ENCODE results near the gene ROBO1. TPM values are rescaled to one million over a fixed set of nuclear protein-coding genes. Genes with fewer than 3 reads are reported as not detected.

ROBO1 gene
- polyA plus RNA-seq, 3 donors: 115 to 133 (median 127) TPM

GRCh38 chr3:78830470-78830869 lies 937.3 kb downstream of the ROBO1 start:
- DNase-seq (ENCODE audit: low read depth in 3 of 3, low spot score in 2 of 3): no peak

DNA sequence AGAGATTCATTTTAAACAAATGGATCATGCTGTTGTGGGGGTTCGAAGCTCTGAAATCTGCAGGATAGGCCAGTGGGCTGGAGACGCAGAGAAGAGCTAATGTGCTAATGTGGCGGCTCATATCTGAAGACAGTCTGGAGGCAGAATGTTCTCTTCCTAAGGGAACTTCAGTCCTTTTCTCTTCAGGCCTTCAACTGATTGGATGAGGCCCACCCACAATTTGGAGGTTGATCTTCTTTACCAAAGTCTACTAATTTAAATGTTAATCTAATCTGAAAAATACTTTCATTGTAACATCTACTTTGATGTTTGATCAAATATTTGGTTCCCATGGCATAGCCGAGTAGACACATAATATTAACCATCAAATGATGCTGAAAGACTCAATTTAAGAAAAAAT lies 940.2 kb downstream of the ROBO1 start:
- DNase-seq (ENCODE audit: low read depth in 3 of 3, low spot score in 2 of 3): no peak

DNA sequence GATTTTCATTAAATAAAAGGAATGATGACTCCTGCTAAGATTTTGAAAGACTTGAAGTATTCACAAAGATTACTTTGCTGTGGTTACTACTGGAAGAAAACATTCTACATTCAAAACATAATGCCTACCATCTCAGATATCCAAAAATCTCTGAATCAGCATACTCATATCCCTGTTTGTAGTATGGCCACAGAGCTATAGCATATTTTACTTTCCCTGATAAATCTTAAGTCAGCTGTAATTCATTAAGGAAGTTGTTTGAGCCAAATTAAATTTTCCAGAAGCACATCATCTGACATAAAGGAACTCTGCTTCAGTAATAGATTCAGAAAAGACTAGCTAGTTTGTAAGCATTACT lies 942.0 kb downstream of the ROBO1 start:
- no peak for DNase-seq (ENCODE audit: low read depth in 3 of 3, low spot score in 2 of 3)

DNA sequence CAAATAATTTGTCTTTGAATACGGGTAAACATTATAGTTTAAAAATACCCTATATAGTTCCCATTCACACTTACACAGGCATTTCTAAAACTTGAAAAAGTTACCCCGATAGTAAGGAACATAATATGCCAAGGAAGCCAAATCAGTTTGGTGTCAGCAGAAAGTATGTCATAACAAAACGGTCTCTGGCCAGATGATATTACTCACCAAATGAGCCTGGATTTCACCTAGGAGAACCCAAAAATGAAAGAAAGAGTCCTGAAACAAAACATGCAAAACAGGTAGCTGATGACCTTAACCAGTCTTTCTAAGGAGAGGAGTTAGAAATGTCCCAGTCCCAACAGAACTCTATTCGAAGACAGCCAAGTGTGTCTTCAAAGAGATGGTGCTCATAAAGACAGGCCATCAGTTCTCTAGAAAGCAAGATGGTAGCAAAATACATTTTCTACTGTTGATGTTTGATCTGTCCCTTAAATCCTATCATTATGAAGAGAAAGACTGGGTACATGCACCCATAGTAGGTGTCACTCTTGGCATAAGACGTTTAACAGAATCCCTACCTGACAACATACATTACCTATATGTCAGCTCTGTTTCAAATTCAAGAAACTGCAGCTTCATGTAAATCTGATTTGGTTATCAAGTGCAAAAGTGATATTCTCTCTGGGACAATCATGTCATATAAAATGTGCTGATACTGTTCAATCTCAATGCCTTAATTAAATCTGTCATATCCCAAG lies 942.5 kb downstream of the ROBO1 start:
- DNase-seq (ENCODE audit: low read depth in 3 of 3, low spot score in 2 of 3): no peak

DNA sequence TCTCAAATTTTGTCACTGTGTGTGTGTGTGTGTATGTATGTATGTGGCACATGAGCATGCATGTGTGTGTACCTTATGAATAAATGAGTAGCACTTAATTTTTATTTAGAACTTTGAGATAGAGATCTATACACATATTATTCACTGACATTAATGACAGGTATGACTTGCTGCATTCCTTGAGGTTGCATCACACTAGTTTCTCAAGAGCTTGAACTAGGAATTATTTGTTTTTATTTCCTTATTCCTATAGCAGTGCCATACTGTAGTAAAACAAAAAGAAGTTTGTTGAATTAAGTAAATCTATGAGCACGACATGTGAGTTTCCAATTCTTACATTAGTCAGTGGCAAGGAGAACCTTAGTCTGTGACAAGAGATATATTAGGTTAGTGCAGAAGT lies 943.9 kb downstream of the ROBO1 start:
- no peak for DNase-seq (ENCODE audit: low read depth in 3 of 3, low spot score in 2 of 3)

DNA sequence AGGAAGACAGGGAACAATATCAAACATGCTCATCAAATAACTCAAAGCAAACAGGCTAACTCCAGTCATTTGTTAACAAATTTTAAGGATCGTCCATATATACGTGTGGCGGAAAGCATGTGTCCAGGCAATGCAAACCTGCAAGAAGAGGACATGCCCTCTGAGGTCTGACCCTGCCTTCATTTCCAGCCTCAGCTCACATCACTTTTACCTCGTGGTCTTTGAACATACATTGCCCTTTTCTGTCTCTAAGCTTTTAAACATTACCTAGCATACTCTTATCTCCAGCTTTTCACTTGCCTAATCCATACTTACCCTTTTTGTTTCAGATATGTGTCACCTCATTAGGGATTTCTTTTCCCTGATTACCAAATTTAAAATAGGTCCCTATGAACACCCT lies 944.4 kb downstream of the ROBO1 start:
- DNase-seq (ENCODE audit: low read depth in 3 of 3, low spot score in 2 of 3): no peak

DNA sequence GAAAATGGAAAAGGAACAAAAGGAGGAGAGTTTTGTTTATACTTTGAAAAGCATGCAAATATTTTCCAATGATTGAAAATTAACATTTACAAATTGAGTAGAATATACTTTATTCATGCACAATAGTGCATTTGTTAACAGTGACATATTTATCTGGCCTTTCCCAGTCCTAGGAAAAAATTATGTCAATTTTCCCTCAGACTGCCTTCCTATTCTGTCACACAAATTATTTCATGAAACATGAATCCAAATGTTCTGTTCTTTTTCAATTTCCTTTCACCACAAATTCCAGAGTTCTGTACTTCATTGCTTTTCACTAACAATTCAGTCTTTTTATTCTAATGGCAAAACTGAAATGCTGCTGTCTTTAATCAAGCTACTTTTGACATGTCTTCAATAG lies 945.1 kb downstream of the ROBO1 start:
- DNase-seq (ENCODE audit: low read depth in 3 of 3, low spot score in 2 of 3): no peak

DNA sequence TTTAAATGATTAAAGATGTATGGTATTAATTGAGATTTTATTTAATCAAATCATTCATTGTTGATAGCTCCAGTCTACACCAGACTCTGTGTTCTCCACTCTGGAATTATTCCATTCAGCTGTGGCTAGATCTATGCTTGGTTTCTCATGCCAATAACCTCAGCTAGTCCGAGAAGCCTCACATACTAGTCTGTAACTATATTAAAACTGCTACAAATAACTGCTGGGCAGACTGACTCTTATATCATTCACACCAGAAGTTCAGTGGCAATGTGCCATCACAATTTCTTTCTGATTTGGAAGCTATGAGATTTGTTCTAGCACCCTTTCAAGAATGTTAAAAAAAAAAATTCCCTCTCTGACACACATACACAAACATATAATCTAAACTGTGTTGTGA lies 947.3 kb downstream of the ROBO1 start:
- no peak for DNase-seq (ENCODE audit: low read depth in 3 of 3, low spot score in 2 of 3)

DNA sequence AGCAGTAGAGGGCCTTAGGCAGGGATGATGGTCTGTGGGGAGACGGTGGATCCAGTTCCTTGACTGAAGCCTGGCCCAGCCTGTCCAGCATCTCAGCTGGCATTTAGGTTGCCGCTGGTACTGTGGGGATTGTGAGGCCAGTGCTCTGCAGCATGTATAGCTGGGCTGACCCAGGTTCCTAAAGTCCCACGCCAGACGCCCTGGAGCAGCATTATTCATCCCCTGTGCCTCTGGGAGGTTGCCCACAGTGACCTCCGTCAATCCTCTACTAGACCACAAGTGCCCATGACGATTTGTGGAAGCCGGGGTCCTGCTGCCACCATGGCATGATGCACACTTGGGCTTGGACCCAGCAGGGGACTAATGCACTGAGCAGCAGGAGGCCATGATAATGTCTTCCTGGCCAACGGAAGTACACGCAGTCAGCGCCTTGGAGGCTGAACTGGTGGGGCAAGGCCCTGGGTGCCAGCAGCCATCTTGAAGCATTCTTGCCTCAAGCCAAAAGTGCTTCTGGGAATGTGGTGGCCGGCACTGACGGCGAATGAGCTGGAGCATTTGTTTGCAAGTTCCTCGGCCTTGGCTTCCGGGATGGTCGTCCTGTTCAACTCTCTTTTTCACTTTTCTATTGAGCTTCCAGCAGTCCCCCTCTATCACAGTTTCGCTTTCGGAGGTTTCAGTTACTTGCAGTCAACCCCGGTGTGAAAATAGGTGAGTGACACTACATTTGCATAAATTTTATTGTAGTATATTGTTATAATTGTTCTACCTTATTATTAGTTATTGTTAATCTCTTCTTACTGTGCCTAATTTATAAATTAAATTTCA lies 949.4 kb downstream of the ROBO1 start:
- DNase-seq (ENCODE audit: low read depth in 3 of 3, low spot score in 2 of 3): no peak

DNA sequence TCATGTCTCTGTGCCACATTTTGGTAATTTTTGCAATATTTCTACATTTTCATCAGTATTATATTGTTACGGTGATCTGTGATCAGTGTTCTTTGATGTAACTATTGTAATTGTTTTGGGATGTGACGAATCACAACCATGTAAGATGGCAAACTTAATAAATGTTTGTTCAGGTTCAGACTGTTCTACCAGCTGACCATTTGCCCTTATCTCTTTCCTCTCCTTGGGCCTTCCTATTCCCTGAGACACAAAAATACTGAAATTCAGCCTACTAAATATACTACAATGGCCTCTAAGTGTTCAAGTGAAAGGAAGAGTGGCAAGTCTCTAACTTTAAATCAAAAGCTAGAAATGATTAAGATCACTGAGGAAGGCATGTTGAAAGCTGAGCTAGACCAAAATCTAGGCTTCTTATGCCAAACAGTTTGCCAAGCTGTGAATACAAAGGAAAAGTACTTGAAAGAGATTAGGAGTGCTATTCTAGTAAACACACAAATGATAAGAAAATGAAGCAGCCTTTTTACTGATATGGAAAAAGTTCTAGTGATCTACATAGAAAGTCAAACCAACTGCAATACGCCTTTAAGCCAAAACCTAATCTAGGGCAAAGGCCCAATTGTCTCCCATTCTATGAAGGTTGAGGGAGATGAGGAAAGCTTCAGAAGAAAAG lies 952.8 kb downstream of the ROBO1 start:
- no peak for DNase-seq (ENCODE audit: low read depth in 3 of 3, low spot score in 2 of 3)

DNA sequence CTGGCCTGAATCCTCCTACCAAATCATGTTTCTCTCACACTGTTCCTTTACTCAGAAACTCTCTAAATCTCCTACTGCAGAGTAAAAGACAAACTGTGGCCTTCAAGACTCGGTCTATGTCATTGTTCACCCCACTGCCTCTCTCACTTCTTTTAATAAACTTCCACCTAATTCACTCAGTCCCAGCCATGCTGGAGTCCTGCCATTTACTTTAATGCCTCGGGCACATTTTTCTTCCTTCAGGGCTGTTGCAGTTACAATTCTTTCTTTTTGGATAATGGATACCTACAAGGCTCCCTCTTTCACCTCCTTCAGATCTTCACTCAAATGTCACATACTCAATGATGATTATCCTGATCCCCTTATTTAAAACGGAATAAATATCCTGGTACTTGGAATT lies 955.6 kb downstream of the ROBO1 start:
- no peak for DNase-seq (ENCODE audit: low read depth in 3 of 3, low spot score in 2 of 3)

GRCh38 chr3:78809966-78810365 lies 957.8 kb downstream of the ROBO1 start:
- no peak for DNase-seq (ENCODE audit: low read depth in 3 of 3, low spot score in 2 of 3)

GRCh38 chr3:78804251-78805037 lies 963.4 kb downstream of the ROBO1 start:
- no peak for DNase-seq (ENCODE audit: low read depth in 3 of 3, low spot score in 2 of 3)

- DNase-seq (ENCODE audit: low read depth in 3 of 3, low spot score in 2 of 3): no peak
Measured at GRCh38 chr3:78802562-78802930, 965.3 kb downstream of the ROBO1 start.

DNA sequence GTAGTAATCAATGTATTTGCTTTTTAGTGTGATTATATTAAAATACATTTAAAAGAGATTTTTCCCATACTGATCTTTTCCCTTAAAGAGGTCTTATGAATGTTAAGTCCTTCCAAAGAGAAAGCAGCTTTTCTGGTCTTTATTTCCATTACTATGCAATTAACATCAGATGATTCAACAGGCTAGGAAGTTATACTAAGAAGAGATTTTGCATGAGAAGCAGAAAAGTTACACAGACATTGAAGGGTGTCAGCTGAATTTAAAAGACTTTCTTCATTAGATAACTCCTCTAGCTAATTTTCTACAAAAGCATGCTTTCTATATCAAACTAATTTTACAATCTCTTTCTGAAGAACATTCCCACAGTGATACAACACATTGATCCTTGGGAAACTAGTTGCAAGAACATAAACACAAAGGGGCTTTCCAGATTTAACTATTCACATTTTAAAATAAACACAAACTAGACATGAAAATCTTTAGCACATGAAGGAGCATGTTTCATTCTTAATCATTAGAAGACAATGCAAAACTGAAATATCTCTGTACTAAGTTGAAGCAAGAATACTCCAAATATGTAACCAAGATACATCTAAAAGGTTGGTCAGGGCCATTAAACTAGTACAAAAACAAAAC lies 965.8 kb downstream of the ROBO1 start:
- no peak for DNase-seq (ENCODE audit: low read depth in 3 of 3, low spot score in 2 of 3)

DNA sequence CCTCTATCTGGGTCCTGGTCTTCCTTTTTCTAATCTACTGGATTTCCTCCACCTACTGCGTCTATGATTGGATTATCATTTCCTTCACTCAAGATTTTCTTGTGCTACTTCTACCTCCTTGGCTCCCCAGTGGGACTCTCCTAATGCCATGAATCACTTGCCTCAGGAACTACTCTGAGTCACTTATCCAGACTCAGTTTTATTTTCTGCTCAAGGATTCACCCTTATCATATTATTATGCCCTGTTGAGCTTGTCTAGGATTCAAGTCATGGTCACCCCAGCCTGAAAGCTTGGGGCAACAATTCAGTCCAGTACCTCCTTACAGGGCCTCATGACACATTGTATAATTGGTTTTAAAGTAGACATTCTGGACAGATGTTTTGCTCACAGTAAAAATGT lies 968.1 kb downstream of the ROBO1 start:
- DNase-seq (ENCODE audit: low read depth in 3 of 3, low spot score in 2 of 3): no peak

GRCh38 chr3:78798266-78798832 lies 969.4 kb downstream of the ROBO1 start:
- no peak for DNase-seq (ENCODE audit: low read depth in 3 of 3, low spot score in 2 of 3)

GRCh38 chr3:78794431-78794830 lies 973.4 kb downstream of the ROBO1 start:
- no peak for DNase-seq (ENCODE audit: low read depth in 3 of 3, low spot score in 2 of 3)

- no peak for DNase-seq (ENCODE audit: low read depth in 3 of 3, low spot score in 2 of 3)
Measured at GRCh38 chr3:78792733-78793132, 975.1 kb downstream of the ROBO1 start.

GRCh38 chr3:78792212-78792611 lies 975.6 kb downstream of the ROBO1 start:
- DNase-seq (ENCODE audit: low read depth in 3 of 3, low spot score in 2 of 3): no peak
